Measurements from ENCODE around the gene EMC6.
A peak's percentile ranks its signal among the peaks of the same experiment; 100 is the strongest.

Gene EMC6

GRCh38 chr17:3632287-3632686, 36.3 kb upstream of the EMC6 start:
- Histone ChIP-seq H3K4me1 (ENCODE audit: insufficient read depth, insufficient read length) (peaks cover 8% of the 10 kb centered on the region), H3K36me3 (ENCODE audit: insufficient read depth, insufficient read length, low read length) (peaks cover 35% of the 10 kb centered on the region), H3K9ac (ENCODE audit: insufficient read length, low read depth) (no peak overlapping the region), H3K4me3 (ENCODE audit: insufficient read length, low read depth) (no peak overlapping the region), H3K9me3 (ENCODE audit: insufficient read depth, low read length) (no peaks in the 10 kb centered on the region), H3K27me3 (ENCODE audit: insufficient read depth, insufficient read length) (no peaks in the 10 kb centered on the region)
- no peak for DNase-seq (ENCODE audit: low read depth, low spot score)
- TF ChIP-seq ZNF274 (IDR thresholded peaks at IDR 0.05; ENCODE audit: low read depth, low read length) = no peak
- no peak for TF ChIP-seq SUZ12 (IDR thresholded peaks at IDR 0.05; ENCODE audit: extremely low read depth, insufficient read depth, insufficient read length)
- TF ChIP-seq YY1 (IDR thresholded peaks at IDR 0.05; ENCODE audit: insufficient read depth, insufficient read length) = no peak

GRCh38 chr17:3635474-3636153, 33.0 kb upstream of the EMC6 start:
- Histone ChIP-seq H3K27me3 (ENCODE audit: insufficient read depth, insufficient read length) (no peaks in the 10 kb centered on the region), H3K36me3 (ENCODE audit: insufficient read depth, insufficient read length, low read length) (peaks cover 30% of the 10 kb centered on the region), H3K9ac (ENCODE audit: insufficient read length, low read depth) (peak overlapping the region; percentile 97), H3K4me1 (ENCODE audit: insufficient read depth, insufficient read length) (peaks cover 7% of the 10 kb centered on the region), H3K9me3 (ENCODE audit: insufficient read depth, low read length) (no peaks in the 10 kb centered on the region), H3K4me3 (ENCODE audit: insufficient read length, low read depth) (peak overlapping the region; percentile 88)
- no peak for DNase-seq (ENCODE audit: low read depth, low spot score)
- no peak for TF ChIP-seq ZNF274 (IDR thresholded peaks at IDR 0.05; ENCODE audit: low read depth, low read length)
- no peak for TF ChIP-seq SUZ12 (IDR thresholded peaks at IDR 0.05; ENCODE audit: extremely low read depth, insufficient read depth, insufficient read length)
- TF ChIP-seq YY1 (IDR thresholded peaks at IDR 0.05; ENCODE audit: insufficient read depth, insufficient read length) = no peak

GRCh38 chr17:3636154-3636907, 32.3 kb upstream of the EMC6 start, which contains the start of the genes CTNS and SHPK:
CTNS (plus strand) TSS chr17:3636760; CDS start chr17:3640207, 3,447 bp downstream.
SHPK (minus strand) TSS chr17:3636250; CDS start chr17:3636219, 31 bp downstream.
- H3K4me3 ChIP-seq (ENCODE audit: insufficient read length, low read depth) = peak within 1 kb of the TSS; percentile 88
- H3K27me3 ChIP-seq (ENCODE audit: insufficient read depth, insufficient read length) = no peaks in the 10 kb centered on the region
- H3K4me1 ChIP-seq (ENCODE audit: insufficient read depth, insufficient read length) = peaks cover 10% of the 10 kb centered on the region
- H3K9ac ChIP-seq (ENCODE audit: insufficient read length, low read depth) = peak within 1 kb of the TSS; percentile 97
- no peaks in the 10 kb centered on the region for H3K9me3 ChIP-seq (ENCODE audit: insufficient read depth, low read length)
- no peak for TF ChIP-seq SUZ12 (IDR thresholded peaks at IDR 0.05; ENCODE audit: extremely low read depth, insufficient read depth, insufficient read length)
- no peak for TF ChIP-seq YY1 (IDR thresholded peaks at IDR 0.05; ENCODE audit: insufficient read depth, insufficient read length)
- no peak for TF ChIP-seq ZNF274 (IDR thresholded peaks at IDR 0.05; ENCODE audit: low read depth, low read length)
- peak; percentile 91 for DNase-seq (ENCODE audit: low read depth, low spot score)
- peaks cover 34% of the 10 kb centered on the region for H3K36me3 ChIP-seq (ENCODE audit: insufficient read depth, insufficient read length, low read length)

GRCh38 chr17:3636908-3637373, 31.7 kb upstream of the EMC6 start:
- Histone ChIP-seq H3K27me3 (ENCODE audit: insufficient read depth, insufficient read length) (no peaks in the 10 kb centered on the region), H3K36me3 (ENCODE audit: insufficient read depth, insufficient read length, low read length) (peaks cover 37% of the 10 kb centered on the region), H3K4me3 (ENCODE audit: insufficient read length, low read depth) (peak overlapping the region; percentile 88), H3K4me1 (ENCODE audit: insufficient read depth, insufficient read length) (peaks cover 10% of the 10 kb centered on the region), H3K9me3 (ENCODE audit: insufficient read depth, low read length) (no peaks in the 10 kb centered on the region), H3K9ac (ENCODE audit: insufficient read length, low read depth) (peak overlapping the region; percentile 86)
- no peak for TF ChIP-seq ZNF274 (IDR thresholded peaks at IDR 0.05; ENCODE audit: low read depth, low read length)
- TF ChIP-seq SUZ12 (IDR thresholded peaks at IDR 0.05; ENCODE audit: extremely low read depth, insufficient read depth, insufficient read length) = no peak
- TF ChIP-seq YY1 (IDR thresholded peaks at IDR 0.05; ENCODE audit: insufficient read depth, insufficient read length) = no peak
- DNase-seq (ENCODE audit: low read depth, low spot score) = no peak

GRCh38 chr17:3639981-3640596, 28.5 kb upstream of the EMC6 start:
- no peak for DNase-seq (ENCODE audit: low read depth, low spot score)
- Histone ChIP-seq H3K4me1 (ENCODE audit: insufficient read depth, insufficient read length) (peaks cover 7% of the 10 kb centered on the region), H3K9me3 (ENCODE audit: insufficient read depth, low read length) (no peaks in the 10 kb centered on the region), H3K9ac (ENCODE audit: insufficient read length, low read depth) (no peak overlapping the region), H3K4me3 (ENCODE audit: insufficient read length, low read depth) (no peak overlapping the region), H3K36me3 (ENCODE audit: insufficient read depth, insufficient read length, low read length) (peaks cover 47% of the 10 kb centered on the region), H3K27me3 (ENCODE audit: insufficient read depth, insufficient read length) (no peaks in the 10 kb centered on the region)
- no peak for TF ChIP-seq ZNF274 (IDR thresholded peaks at IDR 0.05; ENCODE audit: low read depth, low read length)
- TF ChIP-seq SUZ12 (IDR thresholded peaks at IDR 0.05; ENCODE audit: extremely low read depth, insufficient read depth, insufficient read length) = no peak
- TF ChIP-seq YY1 (IDR thresholded peaks at IDR 0.05; ENCODE audit: insufficient read depth, insufficient read length) = no peak

- Histone ChIP-seq H3K9me3 (ENCODE audit: insufficient read depth, low read length) (no peaks in the 10 kb centered on the region), H3K4me3 (ENCODE audit: insufficient read length, low read depth) (no peak overlapping the region), H3K4me1 (ENCODE audit: insufficient read depth, insufficient read length) (peaks cover 7% of the 10 kb centered on the region), H3K27me3 (ENCODE audit: insufficient read depth, insufficient read length) (no peaks in the 10 kb centered on the region), H3K36me3 (ENCODE audit: insufficient read depth, insufficient read length, low read length) (peaks cover 52% of the 10 kb centered on the region), H3K9ac (ENCODE audit: insufficient read length, low read depth) (no peak overlapping the region)
- DNase-seq (ENCODE audit: low read depth, low spot score) = no peak
- no peak for TF ChIP-seq YY1 (IDR thresholded peaks at IDR 0.05; ENCODE audit: insufficient read depth, insufficient read length)
- no peak for TF ChIP-seq SUZ12 (IDR thresholded peaks at IDR 0.05; ENCODE audit: extremely low read depth, insufficient read depth, insufficient read length)
- TF ChIP-seq ZNF274 (IDR thresholded peaks at IDR 0.05; ENCODE audit: low read depth, low read length) = no peak
Measured at GRCh38 chr17:3641014-3641413, 27.6 kb upstream of the EMC6 start.

All from NT2/D1 (cell line).